HCT116 (cell line): Measurements from ENCODE around the gene WWOX. TPM values are rescaled to one million over a fixed set of nuclear protein-coding genes. Genes with fewer than 3 reads are reported as not detected.

Source experiments
- ATAC-seq: fragments of 200-7000 bp; cut with Tn5 transposase; 2 replicates; pipeline ENCODE4 v1.9.1; 2020; ENCODE audit warnings: mild to moderate bottlenecking, moderate library complexity
- BruUV-seq: library from RNA; stranded (reverse); fragments of 400-500 nt; replicated peaks from 2 replicates; lab custom pipeline; 2021; lab: Mats Ljungman, UMichigan
- CTCF ChIA-PET: fragments of 300-600 bp; sonication (Branson Sonifier 250); formaldehyde crosslinking; loops from one replicate; lab custom pipeline; 2021; ENCODE audit warnings: antibody characterized with exemption; lab: Charles Lee
- POLR2A ChIA-PET: fragments of 300-600, 350-600 bp; sonication (Branson Sonifier 250); formaldehyde crosslinking; loops from one replicate; lab custom pipeline; 2021; ENCODE audit warnings: antibody characterized with exemption; lab: Charles Lee
- RAD21 ChIA-PET, 2 experiments: fragments of 300-600 bp; sonication (Branson Sonifier 250); formaldehyde crosslinking; loops; one replicate each; lab custom pipeline; 2023; ENCODE audit warnings: low total read pairs in 2 of 2; ENCODE audit not compliant: uncharacterized antibody in 2 of 2, unreplicated experiment in 2 of 2, low non-redundant PET in 1 of 2; lab: Charles Lee
- DNase-seq: peaks from one replicate; pipeline ENCODE4 v3.0.0-alpha.2; 2010; ENCODE audit warnings: low read depth, low spot score
- H2AFZ ChIP-seq: fragments of 200-600 bp; shearing (Covaris generic), sonication (generic); 2 replicates; pipeline ENCODE4 v1.6.1; 2017; ENCODE audit warnings: low read depth, mixed run types, mixed read lengths, antibody characterized with exemption, low read length; ENCODE audit not compliant: poor library complexity, severe bottlenecking
- H3K27ac ChIP-seq: 2 replicates; pipeline ENCODE4 v1.5.1; 2012; ENCODE audit warnings: low read depth, low read length
- H3K27me3 ChIP-seq: fragments of 200-600 bp; sonication (generic); 2 replicates; pipeline ENCODE4 v1.6.1; 2016; ENCODE audit warnings: mixed run types, low read length, mixed read lengths; ENCODE audit not compliant: insufficient read depth
- H3K36me3 ChIP-seq, 2 experiments: fragments of 200-500 bp in 1 of 2; fragments of 200-600 bp in 1 of 2; sonication (Bioruptor generic) in 1 of 2; sonication (generic) in 1 of 2; 2 replicates each; pipeline versions ENCODE4 v1.5.1 to v1.6.1; 2014 to 2016; ENCODE audit warnings: low read length in 2 of 2, inconsistent platforms in 1 of 2, mixed read lengths in 1 of 2, mixed run types in 1 of 2; ENCODE audit not compliant: insufficient read depth in 2 of 2, control insufficient read depth in 1 of 2
- H3K4me1 ChIP-seq, 2 experiments: fragments of 200-600 bp in 1 of 2; sonication (generic) in 1 of 2; 2 replicates each; pipeline versions ENCODE4 v1.5.1 to v1.6.1; 2012 to 2017; ENCODE audit warnings: low read length in 2 of 2, inconsistent platforms in 1 of 2, mild to moderate bottlenecking in 1 of 2, mixed read lengths in 1 of 2, mixed run types in 1 of 2, moderate library complexity in 1 of 2; ENCODE audit not compliant: insufficient read depth in 2 of 2, control insufficient read depth in 1 of 2
- H3K4me2 ChIP-seq: fragments of 200-600 bp; sonication (generic); 2 replicates; pipeline ENCODE4 v1.6.1; 2017; ENCODE audit warnings: mixed run types, low read length, mixed read lengths
- H3K4me3 ChIP-seq, 2 experiments: fragments of 200-600 bp in 1 of 2; sonication (generic) in 1 of 2; replicated peaks in 1 of 2; 2 replicates each; pipeline ENCODE4 v1.5.1; 2011 to 2016; ENCODE audit warnings: low read length in 2 of 2, control low read depth in 1 of 2, low read depth in 1 of 2, mild to moderate bottlenecking in 1 of 2, mixed read lengths in 1 of 2, mixed run types in 1 of 2
- H3K79me2 ChIP-seq: fragments of 200-600 bp; sonication (generic); 2 replicates; pipeline ENCODE4 v1.6.1; 2017; ENCODE audit warnings: mild to moderate bottlenecking, mixed run types, low read length, moderate library complexity, mixed read lengths; ENCODE audit not compliant: insufficient read depth
- H3K9ac ChIP-seq: fragments of 200-600 bp; sonication (generic); 2 replicates; pipeline ENCODE4 v1.6.1; 2016; ENCODE audit warnings: low read length, mixed read lengths
- H3K9me2 ChIP-seq: fragments of 200-600 bp; sonication (generic), shearing (Covaris generic); 2 replicates; pipeline ENCODE4 v1.6.1; 2017; ENCODE audit warnings: mixed run types, mild to moderate bottlenecking, moderate library complexity; ENCODE audit not compliant: insufficient read depth
- H3K9me3 ChIP-seq, 2 experiments: fragments of 200-500 bp in 1 of 2; fragments of 200-600 bp in 1 of 2; sonication (Bioruptor generic) in 1 of 2; sonication (generic) in 1 of 2; 2 replicates each; pipeline ENCODE4 v1.6.1; 2014 to 2017; ENCODE audit warnings: low read length in 2 of 2, mixed read lengths in 2 of 2, inconsistent platforms in 1 of 2, low read depth in 1 of 2, mild to moderate bottlenecking in 1 of 2, mixed run types in 1 of 2, moderate library complexity in 1 of 2; ENCODE audit not compliant: control insufficient read depth in 1 of 2, insufficient read depth in 1 of 2
- H4K20me1 ChIP-seq: fragments of 200-600 bp; sonication (generic), shearing (Covaris generic); 2 replicates; pipeline ENCODE4 v1.6.1; 2017; ENCODE audit warnings: mixed run types, mild to moderate bottlenecking, moderate library complexity; ENCODE audit not compliant: insufficient read depth
- ELF1 ChIP-seq: IDR thresholded peaks from 2 replicates; pipeline ENCODE4 v1.6.1; 2012; ENCODE audit warnings: low read depth, borderline replicate concordance
- EZH2 ChIP-seq: fragments of 200-600 bp; sonication (generic); IDR thresholded peaks from 2 replicates; pipeline ENCODE4 v1.6.1; 2017; ENCODE audit warnings: antibody characterized with exemption, mixed run types
- EZH2phosphoT487 ChIP-seq: fragments of 200-600 bp; IDR thresholded peaks from 2 replicates; pipeline ENCODE4 v1.6.1; 2018; ENCODE audit warnings: antibody characterized with exemption, borderline replicate concordance
- JUND ChIP-seq: IDR thresholded peaks from 2 replicates; pipeline ENCODE4 v1.6.1; 2012
- POLR2A ChIP-seq: IDR thresholded peaks from 2 replicates; pipeline ENCODE4 v1.7.0; 2011; ENCODE audit warnings: borderline replicate concordance; ENCODE audit not compliant: insufficient read depth, insufficient read length; ENCODE audit errors: extremely low read depth
- POLR2AphosphoS5 ChIP-seq: IDR thresholded peaks from 2 replicates; pipeline ENCODE4 v1.6.1; 2011; ENCODE audit warnings: mild to moderate bottlenecking, low read depth, low read length, moderate library complexity
- SP1 ChIP-seq: IDR thresholded peaks from 2 replicates; pipeline ENCODE4 v1.6.1; 2012; ENCODE audit warnings: low read depth
- SRF ChIP-seq: IDR thresholded peaks from 2 replicates; pipeline ENCODE4 v1.6.1; 2012; ENCODE audit warnings: low read depth
- YY1 ChIP-seq: IDR thresholded peaks from 2 replicates; pipeline ENCODE4 v1.6.1; 2011; ENCODE audit warnings: low read length, low read depth, moderate library complexity, mild to moderate bottlenecking; ENCODE audit not compliant: insufficient replicate concordance; ENCODE audit errors: extremely low read depth
- ZFX ChIP-seq: fragments of 450-650 bp; IDR thresholded peaks from 2 replicates; pipeline ENCODE4 v1.6.1; 2017
- intact Hi-C: fragments of 100-400 bp; cut with micrococcal nuclease; formaldehyde crosslinking; loops from 2 replicates; pipeline ENCODE4 v1.10.0; 2022
- total RNA-seq: library from RNA; stranded (reverse); gene quantifications from one replicate; pipeline ENCODE4 v1.2.1, GENCODE V29; 2021; ENCODE audit not compliant: unreplicated experiment
- TF ChIP-seq, protein P1 (sequence below): IDR thresholded peaks from 2 replicates; pipeline ENCODE4 v1.6.1; 2011; ENCODE audit warnings: mild to moderate bottlenecking, low read length, moderate library complexity; ENCODE audit not compliant: insufficient replicate concordance; ENCODE audit errors: extremely low read depth
- TF ChIP-seq, protein P2 (sequence below), 3 experiments: fragments of 200-600 bp in 1 of 3; sonication (generic) in 1 of 3; IDR thresholded peaks in 2 of 3; conservative IDR thresholded peaks in 1 of 3; 2 replicates each; pipeline ENCODE4 v1.5.1; 2012 to 2017; ENCODE audit warnings: low read depth in 2 of 3, low read length in 2 of 3, antibody characterized with exemption in 1 of 3, borderline replicate concordance in 1 of 3, control low read depth in 1 of 3, mild to moderate bottlenecking in 1 of 3, mixed read lengths in 1 of 3, mixed run types in 1 of 3, moderate library complexity in 1 of 3; ENCODE audit not compliant: insufficient read depth in 1 of 3

WWOX gene
- total RNA-seq, 1 experiment from 2014 or later: 13.7 TPM

DNA sequence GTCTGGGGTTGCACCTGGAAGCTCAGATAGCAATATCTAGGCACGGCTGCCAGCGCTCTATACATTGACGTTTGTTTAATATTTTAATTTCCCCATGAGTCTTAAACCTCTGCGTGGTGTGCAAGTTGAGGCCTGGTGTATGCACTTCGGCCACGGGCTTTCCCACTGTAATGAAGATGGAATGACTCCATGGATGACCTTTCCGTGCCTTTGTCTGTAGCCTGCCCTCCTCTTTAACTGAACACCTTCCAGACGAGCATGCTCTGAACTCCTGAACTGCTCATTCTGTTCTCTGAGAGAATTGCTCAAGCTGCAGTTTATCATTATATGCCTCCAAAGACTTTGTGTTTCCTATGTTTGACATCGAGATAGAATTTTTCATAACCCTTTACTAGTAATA is 438.8 kb downstream of the WWOX start:
- H3K9me3 ChIP-seq: no peaks in the 10 kb centered on the region; a peak in 1 of 4 replicates
- no peaks in the 10 kb centered on the region for H3K9me2 ChIP-seq
- no peak overlapping the region for H3K4me2 ChIP-seq
- no peak overlapping the region for H3K27ac ChIP-seq
- no peaks in the 10 kb centered on the region for H3K36me3 ChIP-seq
- ATAC-seq (no peak), DNase-seq (no peak)
- TF ChIP-seq SRF: no peak
- TF ChIP-seq, protein P1, sequence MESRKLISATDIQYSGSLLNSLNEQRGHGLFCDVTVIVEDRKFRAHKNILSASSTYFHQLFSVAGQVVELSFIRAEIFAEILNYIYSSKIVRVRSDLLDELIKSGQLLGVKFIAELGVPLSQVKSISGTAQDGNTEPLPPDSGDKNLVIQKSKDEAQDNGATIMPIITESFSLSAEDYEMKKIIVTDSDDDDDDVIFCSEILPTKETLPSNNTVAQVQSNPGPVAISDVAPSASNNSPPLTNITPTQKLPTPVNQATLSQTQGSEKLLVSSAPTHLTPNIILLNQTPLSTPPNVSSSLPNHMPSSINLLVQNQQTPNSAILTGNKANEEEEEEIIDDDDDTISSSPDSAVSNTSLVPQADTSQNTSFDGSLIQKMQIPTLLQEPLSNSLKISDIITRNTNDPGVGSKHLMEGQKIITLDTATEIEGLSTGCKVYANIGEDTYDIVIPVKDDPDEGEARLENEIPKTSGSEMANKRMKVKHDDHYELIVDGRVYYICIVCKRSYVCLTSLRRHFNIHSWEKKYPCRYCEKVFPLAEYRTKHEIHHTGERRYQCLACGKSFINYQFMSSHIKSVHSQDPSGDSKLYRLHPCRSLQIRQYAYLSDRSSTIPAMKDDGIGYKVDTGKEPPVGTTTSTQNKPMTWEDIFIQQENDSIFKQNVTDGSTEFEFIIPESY: no peak
- no peak for TF ChIP-seq EZH2
- TF ChIP-seq POLR2A: no peak
- TF ChIP-seq ZFX: no peak
- no peak for TF ChIP-seq EZH2phosphoT487
- TF ChIP-seq, protein P2, sequence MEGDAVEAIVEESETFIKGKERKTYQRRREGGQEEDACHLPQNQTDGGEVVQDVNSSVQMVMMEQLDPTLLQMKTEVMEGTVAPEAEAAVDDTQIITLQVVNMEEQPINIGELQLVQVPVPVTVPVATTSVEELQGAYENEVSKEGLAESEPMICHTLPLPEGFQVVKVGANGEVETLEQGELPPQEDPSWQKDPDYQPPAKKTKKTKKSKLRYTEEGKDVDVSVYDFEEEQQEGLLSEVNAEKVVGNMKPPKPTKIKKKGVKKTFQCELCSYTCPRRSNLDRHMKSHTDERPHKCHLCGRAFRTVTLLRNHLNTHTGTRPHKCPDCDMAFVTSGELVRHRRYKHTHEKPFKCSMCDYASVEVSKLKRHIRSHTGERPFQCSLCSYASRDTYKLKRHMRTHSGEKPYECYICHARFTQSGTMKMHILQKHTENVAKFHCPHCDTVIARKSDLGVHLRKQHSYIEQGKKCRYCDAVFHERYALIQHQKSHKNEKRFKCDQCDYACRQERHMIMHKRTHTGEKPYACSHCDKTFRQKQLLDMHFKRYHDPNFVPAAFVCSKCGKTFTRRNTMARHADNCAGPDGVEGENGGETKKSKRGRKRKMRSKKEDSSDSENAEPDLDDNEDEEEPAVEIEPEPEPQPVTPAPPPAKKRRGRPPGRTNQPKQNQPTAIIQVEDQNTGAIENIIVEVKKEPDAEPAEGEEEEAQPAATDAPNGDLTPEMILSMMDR (IDR thresholded peaks at IDR 0.05 in 2 of 3, conservative IDR thresholded peaks at IDR 0.05 in 1 of 3; ENCODE audit: borderline replicate concordance in 1 of 3, insufficient read depth in 1 of 3, low read depth in 2 of 3, low read length in 2 of 3): no peak
- no peak for TF ChIP-seq POLR2AphosphoS5
- no peak for TF ChIP-seq SP1
- TF ChIP-seq JUND: no peak
- no peak for TF ChIP-seq ELF1
- no peak for TF ChIP-seq YY1
- POLR2A ChIA-PET: no interaction called here
- H3K79me2 ChIP-seq: no peaks in the 10 kb centered on the region
- H3K4me1 ChIP-seq: no peaks in the 10 kb centered on the region
- intact Hi-C loops: loop anchor here (10.0 kb wide), 1 partner anchor 47 kb away; no protein-coding TSS in a partner anchor
- no peak overlapping the region for H2AFZ ChIP-seq
- CTCF ChIA-PET: no interaction called here
- no TSS peak for BruUV-seq
- RAD21 ChIA-PET: no interaction called here
- H4K20me1 ChIP-seq: no peaks in the 10 kb centered on the region
- no peak overlapping the region for H3K9ac ChIP-seq
- no peaks in the 10 kb centered on the region for H3K27me3 ChIP-seq
- H3K4me3 ChIP-seq: no peak overlapping the region
